ENCODE data around the gene CCL13.
A peak's percentile ranks its signal among the peaks of the same experiment; 100 is the strongest.

The CCL13 gene

DNA sequence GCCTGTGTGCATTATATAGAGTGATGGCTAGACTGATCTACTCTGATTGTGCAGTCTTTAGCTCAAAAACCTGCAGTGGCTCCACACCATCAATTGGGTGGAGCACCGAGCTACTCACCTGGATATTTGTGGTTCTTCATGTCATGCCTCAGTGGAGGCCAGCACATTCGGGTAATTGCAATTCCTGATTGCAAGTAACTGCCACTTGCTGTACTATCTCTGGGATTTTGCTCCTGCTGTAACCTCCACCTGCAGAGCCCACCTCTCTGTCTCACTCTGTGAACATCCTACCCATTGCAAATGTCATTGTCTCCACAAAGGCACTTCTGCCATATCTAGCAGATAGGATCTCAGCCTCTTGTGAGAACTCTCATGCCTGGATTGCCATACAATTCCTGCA is 8.5 kb downstream of the CCL13 start:
- no peak for DNase-seq

DNA sequence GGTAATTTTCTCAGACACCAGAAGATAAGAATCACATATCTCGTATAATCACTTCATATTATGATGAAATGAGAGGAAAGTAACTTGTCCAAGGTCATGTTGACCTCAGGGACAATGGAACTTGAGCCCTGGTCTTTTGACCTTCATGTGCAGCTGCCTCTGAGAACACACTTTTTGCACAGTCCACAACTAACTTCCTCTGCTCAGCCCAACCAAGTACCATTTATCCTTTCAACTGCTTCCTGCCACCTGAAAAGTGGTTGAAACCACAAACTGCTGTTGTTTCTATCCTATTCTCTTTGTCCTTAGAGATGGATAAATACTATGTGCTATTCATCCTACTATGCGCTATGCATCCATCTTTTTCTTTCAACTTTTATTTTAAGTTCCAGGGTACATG is 9.1 kb downstream of the CCL13 start:
- no peak for DNase-seq

DNA sequence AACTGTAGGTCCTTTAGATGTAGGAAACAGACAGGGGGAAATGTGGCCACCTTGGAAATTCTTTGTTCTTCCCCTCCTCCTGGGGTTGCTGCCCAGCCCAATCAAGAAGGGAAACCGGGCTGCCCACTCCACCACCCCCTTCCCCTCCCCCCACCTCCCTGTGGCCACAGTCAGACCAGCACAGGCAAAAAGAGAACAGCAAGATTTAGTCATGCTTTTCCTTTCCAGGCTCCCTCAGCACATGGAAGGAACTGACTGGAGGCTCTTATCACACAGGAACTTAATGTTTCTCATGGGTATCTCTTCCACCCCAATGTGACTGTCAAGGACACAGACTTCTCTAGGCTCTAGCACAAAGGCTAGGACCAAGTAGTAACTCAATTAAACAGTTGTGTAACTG is 9.7 kb downstream of the CCL13 start:
- DNase-seq: no peak

- DNase-seq: no peak
Measured at GRCh38 chr17:34366529-34367107, 10.3 kb downstream of the CCL13 start.

DNA sequence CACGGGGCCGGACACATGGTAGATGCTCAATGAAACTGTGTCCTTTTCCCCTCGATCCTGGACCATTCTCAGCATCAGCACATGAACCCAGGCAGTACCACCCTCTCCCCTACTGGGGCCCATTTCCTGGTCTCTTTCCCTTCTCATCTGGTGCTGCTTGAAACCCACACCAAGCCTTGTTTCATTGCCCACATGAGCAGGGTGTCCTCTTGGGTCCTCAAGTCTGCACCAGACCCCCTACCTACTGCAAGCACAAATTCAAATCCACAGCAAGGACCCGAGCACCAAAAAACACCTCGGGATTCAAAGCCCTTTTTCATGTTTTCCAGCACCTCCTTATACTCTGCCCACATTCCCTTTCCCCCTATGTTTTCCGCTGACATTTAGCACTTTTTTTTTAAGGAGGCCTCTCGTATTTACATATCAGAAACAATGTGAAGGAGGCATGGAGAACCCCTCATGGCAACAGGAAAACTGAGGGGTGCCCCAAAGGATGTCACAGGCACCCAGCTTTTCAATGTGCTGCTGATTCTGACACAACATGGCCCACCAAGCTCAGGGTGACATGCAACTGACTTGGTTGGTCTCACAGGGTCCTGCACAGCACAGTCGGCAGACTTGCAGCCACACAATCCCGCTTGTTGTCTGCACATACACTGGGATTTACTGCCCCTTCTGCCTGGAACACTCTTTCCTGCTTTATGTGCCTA is 11.4 kb downstream of the CCL13 start:
- no peak for DNase-seq

DNA sequence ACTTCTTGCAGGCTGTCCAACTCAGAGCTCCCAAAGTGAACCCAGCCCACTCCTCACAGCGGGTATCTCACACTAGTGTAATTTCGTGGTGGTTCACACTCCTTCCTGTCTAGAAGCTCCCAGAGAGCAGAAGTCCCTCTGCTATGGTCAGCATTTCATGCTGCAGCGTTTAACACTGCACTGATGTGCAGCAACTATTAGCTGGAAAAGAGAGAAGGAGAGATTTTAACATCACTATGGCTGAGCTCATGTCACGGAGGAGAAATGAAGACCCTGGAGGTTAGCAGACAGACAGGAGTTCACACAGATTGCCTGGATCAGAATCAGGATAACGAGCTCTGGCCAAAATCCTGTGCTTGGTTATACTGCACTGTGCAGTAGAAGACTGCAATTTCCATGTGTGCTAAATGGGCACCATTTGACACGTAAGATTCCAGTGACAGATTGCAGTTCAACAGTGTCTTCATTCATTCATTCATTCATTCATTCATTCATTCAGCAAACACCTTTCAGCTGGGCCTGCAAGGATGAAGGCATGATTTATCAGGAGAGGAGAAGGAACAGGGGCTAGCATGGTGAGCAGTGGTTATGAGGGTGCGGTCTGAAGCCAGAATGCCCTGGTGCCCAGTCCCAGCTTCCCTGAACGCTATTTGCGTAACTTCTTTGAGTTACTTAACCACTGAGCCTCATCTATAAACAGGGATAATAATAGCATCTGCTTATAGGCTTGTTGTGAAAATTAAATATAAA is 12.1 kb downstream of the CCL13 start:
- DNase-seq: no peak

DNA sequence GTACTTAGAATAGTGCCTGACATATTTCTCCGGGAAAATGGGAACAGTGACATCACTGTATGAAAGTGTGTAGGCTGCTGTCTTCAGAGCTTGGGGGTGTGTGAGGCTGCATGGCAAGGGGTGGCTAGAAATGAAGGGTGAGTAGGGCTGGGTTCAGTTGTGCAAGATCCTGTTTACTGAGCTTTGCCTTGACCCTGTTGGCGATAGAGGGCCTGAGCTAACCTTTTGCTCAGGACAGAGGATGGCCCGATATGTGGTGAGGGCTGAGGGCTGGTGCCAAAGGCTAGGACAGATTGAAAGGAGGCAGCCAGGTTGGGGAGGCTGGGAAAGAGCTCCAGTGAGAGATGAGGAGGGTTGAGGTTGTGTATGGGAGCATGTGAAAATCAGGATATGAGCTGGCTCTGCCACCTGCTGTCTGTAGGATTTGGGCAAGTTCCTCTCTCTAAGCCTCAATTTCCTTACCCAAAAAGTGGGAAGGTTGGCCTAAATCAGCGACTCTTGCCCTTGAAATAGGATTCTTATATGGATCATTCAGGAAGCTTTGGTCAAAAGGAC is 12.7 kb downstream of the CCL13 start:
- no peak for DNase-seq

DNA sequence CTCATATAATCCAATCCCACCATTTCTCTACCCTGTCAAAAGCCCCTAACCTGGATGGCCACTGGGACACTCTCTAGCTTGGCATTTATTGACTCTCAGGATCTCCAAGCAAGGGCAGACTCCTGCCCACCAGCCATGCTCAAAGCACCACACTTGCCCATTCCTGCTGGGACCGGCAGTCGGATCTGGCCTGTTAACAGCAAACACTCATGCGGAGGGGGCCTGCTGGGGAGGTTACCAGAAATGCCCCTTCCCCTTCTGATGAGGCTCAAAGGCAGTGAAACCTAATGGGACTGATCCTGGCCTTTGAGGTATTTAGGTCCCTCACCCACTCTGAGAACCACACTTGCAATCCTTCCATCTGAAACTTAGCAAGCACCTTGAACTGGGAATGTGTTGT is 13.3 kb downstream of the CCL13 start:
- DNase-seq: no peak

GRCh38 chr17:34370376-34370996 is 14.2 kb downstream of the CCL13 start:
- no peak for DNase-seq

- DNase-seq: no peak
Measured at GRCh38 chr17:34370997-34371395, 14.7 kb downstream of the CCL13 start.

GRCh38 chr17:34371405-34372100 is 15.3 kb downstream of the CCL13 start:
- no peak for DNase-seq

GRCh38 chr17:34374457-34374856 is 18.2 kb downstream of the CCL13 start:
- no peak for DNase-seq

GRCh38 chr17:34375426-34375997 is 19.2 kb downstream of the CCL13 start:
- DNase-seq: no peak

- DNase-seq: no peak
Measured at GRCh38 chr17:34377078-34377823, 21.0 kb downstream of the CCL13 start.

DNA sequence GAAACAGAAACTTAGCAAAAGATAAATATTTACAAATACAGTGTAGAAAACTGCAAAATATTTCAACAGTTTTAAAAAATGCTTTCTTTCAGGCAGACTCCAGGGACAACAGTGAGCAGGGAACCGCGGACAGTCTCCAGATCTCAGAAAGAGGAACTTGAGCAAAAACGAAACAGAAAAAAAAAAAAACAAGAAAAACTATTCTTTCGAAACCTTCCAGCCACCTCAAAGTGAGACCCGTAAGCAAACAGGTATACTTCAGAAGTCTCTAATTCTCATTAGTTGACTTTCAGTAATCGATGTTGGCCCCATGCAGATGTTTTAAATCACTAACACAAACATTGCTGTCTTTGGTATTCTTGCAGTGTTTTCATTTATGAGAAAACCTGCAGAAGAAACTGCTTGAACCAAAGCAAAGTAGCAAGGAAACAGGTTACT is 22.4 kb downstream of the CCL13 start:
- DNase-seq: no peak

DNA sequence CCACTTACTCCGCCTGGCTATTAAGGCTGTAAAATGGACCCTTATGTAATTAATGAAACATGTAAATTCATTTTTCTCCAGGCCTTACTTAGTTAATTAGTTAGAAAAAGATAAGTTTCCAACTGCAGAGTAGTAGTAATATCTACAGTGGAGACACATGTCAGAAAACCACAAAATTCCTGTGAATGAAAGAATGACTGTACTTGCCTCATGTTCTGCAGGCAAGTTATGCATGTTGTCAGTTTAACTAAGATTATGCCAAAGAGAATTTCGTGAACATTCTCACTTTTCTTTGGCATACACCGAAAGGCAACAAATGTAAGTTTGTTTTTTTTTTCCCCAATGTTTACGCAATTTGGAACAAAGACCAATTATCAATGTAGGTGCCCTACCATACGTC is 23.6 kb downstream of the CCL13 start:
- no peak for DNase-seq

GRCh38 chr17:34382621-34383124 is 26.4 kb downstream of the CCL13 start:
- DNase-seq: peak in 1 of 2 experiments; percentile 4

- no peak for DNase-seq
Measured at GRCh38 chr17:34383216-34383615, 26.9 kb downstream of the CCL13 start.

DNA sequence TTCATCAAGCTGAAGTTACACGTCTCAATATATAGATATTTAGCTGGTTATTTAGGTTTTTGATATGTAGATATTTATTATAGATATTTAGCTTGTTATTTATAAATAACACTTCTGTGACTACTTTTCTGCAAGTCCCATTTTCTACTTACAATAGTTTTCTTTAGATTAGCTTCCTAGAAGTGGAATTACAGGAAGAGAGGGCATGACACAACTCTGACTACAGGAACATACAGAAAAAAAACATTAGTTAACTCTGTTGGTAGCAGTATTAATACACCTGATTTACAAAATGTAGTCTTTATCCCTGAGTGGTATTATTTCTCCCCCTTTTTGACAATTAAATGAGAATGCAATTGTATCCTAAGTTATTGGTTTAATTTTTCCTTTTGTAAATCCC is 28.0 kb downstream of the CCL13 start:
- DNase-seq: no peak

- DNase-seq: no peak
Measured at GRCh38 chr17:34384822-34385605, 28.7 kb downstream of the CCL13 start.

- no peak for DNase-seq
Measured at GRCh38 chr17:34386343-34386696, 30.0 kb downstream of the CCL13 start.
